Measurements from ENCODE around the gene SMAD7.

SMAD7 gene

GRCh38 chr18:48889115-48889941 lies 61.4 kb downstream of the SMAD7 start:
- H2AFZ ChIP-seq (ENCODE audit: low read depth, low read length), result no peak overlapping the region
- H3K27me3 ChIP-seq (ENCODE audit: insufficient read depth, low read length), result peaks cover 6% of the 10 kb centered on the region
- H3K4me3 ChIP-seq (ENCODE audit: low read length), result no peak overlapping the region
- peaks cover 24% of the 10 kb centered on the region for H3K4me1 ChIP-seq (ENCODE audit: insufficient read depth, low read length)
- H3K36me3 ChIP-seq (ENCODE audit: insufficient read depth, low read length), result no peaks in the 10 kb centered on the region
- no peaks in the 10 kb centered on the region for H3K9me3 ChIP-seq (ENCODE audit: low read length)

DNA sequence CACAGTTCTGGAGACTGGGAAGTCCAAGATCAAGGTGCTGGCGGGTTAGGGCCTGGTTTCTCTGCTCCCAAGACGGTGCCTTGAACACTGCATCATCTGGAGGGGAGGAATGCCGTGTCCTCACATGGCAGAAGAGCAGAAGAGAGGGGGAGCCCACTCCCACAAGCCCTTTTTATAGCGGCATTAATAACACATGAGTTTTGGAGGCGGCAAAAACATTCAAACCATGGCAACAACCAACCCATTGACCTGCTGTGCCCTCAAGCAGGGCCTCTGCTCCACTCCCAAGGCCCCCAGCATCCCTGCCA lies 62.0 kb downstream of the SMAD7 start:
- Histone ChIP-seq H3K9me3 (ENCODE audit: low read length) (no peaks in the 10 kb centered on the region), H3K4me3 (ENCODE audit: low read length) (no peak overlapping the region), H3K36me3 (ENCODE audit: insufficient read depth, low read length) (no peaks in the 10 kb centered on the region), H3K27me3 (ENCODE audit: insufficient read depth, low read length) (peaks cover 9% of the 10 kb centered on the region), H3K4me1 (ENCODE audit: insufficient read depth, low read length) (peaks cover 23% of the 10 kb centered on the region), H2AFZ (ENCODE audit: low read depth, low read length) (no peak overlapping the region)

DNA sequence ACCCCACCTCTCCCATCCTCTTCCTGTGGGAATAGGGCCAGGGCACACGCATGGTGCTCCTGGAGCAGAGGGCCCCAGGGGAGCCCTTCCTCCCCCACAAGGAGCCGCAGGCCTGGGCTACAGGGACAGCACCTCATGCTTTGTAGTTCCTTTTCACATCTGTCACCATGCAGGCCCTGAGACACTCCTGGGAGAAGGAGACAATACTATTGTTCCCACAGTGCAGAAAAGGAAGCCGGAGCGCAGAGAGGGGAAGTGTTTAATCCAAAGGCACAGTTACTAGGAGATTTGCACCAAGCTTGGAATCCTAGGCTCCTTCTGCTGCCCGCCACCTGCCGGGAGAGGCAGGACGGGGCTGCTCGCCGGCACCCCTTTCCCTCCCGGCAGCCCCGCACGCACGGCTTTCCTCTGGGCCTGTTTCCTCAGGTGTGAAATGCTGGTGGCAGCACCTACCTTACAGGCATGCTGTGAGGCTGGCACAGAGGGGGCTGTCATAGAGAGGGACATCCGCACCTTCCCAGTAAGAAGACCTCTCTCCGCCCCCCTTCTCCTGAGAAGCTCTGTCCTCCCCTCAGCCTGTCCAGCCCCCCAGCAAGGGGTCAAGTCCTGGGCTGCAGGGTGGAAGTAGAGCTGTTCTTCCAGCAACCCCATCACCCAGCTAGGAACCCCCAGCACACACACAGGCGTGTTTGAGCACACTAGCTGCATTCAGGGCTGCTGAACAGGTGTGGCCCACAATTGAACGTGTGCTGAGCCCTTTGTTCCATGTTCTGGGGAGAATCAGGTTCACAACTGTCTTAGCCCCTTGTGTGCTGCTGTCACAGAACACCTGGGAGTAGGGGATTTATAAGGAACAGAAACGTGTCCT lies 62.6 kb downstream of the SMAD7 start:
- Histone ChIP-seq H2AFZ (ENCODE audit: low read depth, low read length) (no peak overlapping the region), H3K4me3 (ENCODE audit: low read length) (no peak overlapping the region), H3K4me1 (ENCODE audit: insufficient read depth, low read length) (peaks cover 17% of the 10 kb centered on the region), H3K27me3 (ENCODE audit: insufficient read depth, low read length) (peaks cover 9% of the 10 kb centered on the region), H3K9me3 (ENCODE audit: low read length) (no peaks in the 10 kb centered on the region), H3K36me3 (ENCODE audit: insufficient read depth, low read length) (no peaks in the 10 kb centered on the region)

DNA sequence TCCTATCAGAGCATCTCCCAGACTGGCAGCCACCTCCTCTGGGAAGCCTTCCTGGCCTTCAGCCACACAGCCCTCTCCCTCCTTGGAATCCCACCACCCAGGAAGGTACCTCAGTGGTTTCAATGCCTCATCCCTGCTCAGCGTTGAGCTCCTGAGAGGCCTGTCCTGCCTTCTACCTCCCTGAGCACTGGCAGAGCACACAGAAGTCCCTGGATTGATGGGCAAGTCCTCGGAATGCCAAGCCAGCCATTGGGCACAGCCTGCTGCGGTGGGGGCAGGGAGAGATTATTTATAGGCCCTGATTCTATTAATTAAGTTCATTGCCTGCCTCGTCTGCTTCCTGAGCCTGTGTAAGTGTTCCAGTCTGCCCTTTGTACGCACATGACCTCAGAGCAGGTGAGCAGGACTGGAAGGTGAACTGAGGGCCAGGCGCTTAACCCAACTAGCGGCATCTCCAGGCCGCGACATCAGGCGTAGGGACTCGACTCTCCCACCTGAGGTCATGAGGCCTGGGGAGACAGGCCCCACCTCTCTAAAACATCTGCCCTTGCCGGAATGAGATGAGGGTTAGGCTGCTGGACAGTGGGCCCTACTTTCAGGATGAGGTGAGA lies 63.4 kb downstream of the SMAD7 start:
- no peaks in the 10 kb centered on the region for H3K36me3 ChIP-seq (ENCODE audit: insufficient read depth, low read length)
- H3K9me3 ChIP-seq (ENCODE audit: low read length), result no peaks in the 10 kb centered on the region
- peaks cover 9% of the 10 kb centered on the region for H3K27me3 ChIP-seq (ENCODE audit: insufficient read depth, low read length)
- H2AFZ ChIP-seq (ENCODE audit: low read depth, low read length), result no peak overlapping the region
- no peak overlapping the region for H3K4me3 ChIP-seq (ENCODE audit: low read length)
- peaks cover 13% of the 10 kb centered on the region for H3K4me1 ChIP-seq (ENCODE audit: insufficient read depth, low read length)

- Histone ChIP-seq H3K9me3 (ENCODE audit: low read length) (no peaks in the 10 kb centered on the region), H2AFZ (ENCODE audit: low read depth, low read length) (no peak overlapping the region), H3K4me3 (ENCODE audit: low read length) (no peak overlapping the region), H3K4me1 (ENCODE audit: insufficient read depth, low read length) (peaks cover 13% of the 10 kb centered on the region), H3K36me3 (ENCODE audit: insufficient read depth, low read length) (no peaks in the 10 kb centered on the region), H3K27me3 (ENCODE audit: insufficient read depth, low read length) (peaks cover 9% of the 10 kb centered on the region)
Observed at GRCh38 chr18:48886520-48887293, 64.1 kb downstream of the SMAD7 start.

GRCh38 chr18:48885924-48886400 lies 64.8 kb downstream of the SMAD7 start:
- H3K27me3 ChIP-seq (ENCODE audit: insufficient read depth, low read length), result peaks cover 9% of the 10 kb centered on the region
- H3K4me1 ChIP-seq (ENCODE audit: insufficient read depth, low read length), result peaks cover 13% of the 10 kb centered on the region
- H2AFZ ChIP-seq (ENCODE audit: low read depth, low read length), result no peak overlapping the region
- no peaks in the 10 kb centered on the region for H3K9me3 ChIP-seq (ENCODE audit: low read length)
- H3K36me3 ChIP-seq (ENCODE audit: insufficient read depth, low read length), result no peaks in the 10 kb centered on the region
- no peak overlapping the region for H3K4me3 ChIP-seq (ENCODE audit: low read length)

DNA sequence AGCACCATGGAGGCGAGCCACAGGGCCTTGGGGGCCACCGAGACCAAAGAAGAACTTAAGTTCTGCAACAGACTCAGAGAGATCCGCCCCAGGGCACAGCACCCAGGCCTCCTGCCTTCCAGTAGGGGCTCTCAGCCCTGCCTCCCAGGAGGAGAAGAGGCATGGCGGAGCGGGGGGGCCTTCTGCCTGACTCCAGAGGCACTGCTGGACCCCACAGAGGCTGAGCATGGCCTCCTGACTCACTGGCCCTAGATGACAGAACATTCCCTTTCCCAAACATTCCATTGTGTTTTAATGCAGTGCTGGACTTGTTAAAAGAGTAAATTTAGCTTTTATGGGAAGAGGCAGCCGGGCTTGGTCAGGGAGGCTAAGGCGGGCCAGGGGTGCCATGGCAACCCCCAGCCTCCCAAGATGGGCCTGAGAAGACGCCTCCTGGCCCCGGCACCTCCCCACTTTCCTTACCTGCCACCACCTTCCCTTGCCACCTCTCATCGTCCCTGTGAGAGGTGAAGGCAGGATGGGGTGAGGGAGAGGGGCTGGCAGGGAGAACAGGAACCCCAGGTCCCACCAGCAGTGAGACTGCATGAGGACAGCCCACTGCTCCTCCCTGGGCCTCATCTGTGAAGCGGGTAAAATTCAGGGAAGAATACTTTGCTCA lies 65.4 kb downstream of the SMAD7 start:
- peaks cover 9% of the 10 kb centered on the region for H3K27me3 ChIP-seq (ENCODE audit: insufficient read depth, low read length)

DNA sequence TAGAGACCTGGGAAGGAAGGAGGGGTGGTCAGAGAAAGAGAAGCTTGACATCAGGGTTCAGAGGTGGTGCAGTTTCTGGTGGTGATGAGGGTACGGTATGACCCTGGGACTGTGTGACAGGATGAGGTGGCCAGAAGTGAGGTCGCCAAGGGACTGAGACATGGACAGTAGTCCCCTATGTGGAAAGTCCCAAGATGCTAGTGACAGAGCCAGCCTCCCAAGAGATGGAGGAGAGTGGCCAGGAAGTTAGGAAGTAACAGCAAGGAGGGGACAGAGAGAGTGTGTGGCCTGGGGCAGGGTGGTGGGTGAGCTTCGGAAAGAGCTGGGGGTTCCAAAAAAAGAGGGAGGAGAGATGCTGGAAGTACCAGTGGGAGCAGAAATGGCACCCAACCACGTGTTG lies 66.0 kb downstream of the SMAD7 start:
- Histone ChIP-seq H3K36me3 (ENCODE audit: insufficient read depth, low read length) (no peaks in the 10 kb centered on the region), H3K27me3 (ENCODE audit: insufficient read depth, low read length) (peaks cover 9% of the 10 kb centered on the region), H3K4me1 (ENCODE audit: insufficient read depth, low read length) (peaks cover 12% of the 10 kb centered on the region)

More for the DNA sequence above, 65.4 kb downstream of the SMAD7 start:
- Histone ChIP-seq H3K4me3 (ENCODE audit: low read length) (no peak overlapping the region), H2AFZ (ENCODE audit: low read depth, low read length) (no peak overlapping the region), H3K9me3 (ENCODE audit: low read length) (no peaks in the 10 kb centered on the region), H3K36me3 (ENCODE audit: insufficient read depth, low read length) (no peaks in the 10 kb centered on the region), H3K4me1 (ENCODE audit: insufficient read depth, low read length) (peaks cover 13% of the 10 kb centered on the region)

DNA sequence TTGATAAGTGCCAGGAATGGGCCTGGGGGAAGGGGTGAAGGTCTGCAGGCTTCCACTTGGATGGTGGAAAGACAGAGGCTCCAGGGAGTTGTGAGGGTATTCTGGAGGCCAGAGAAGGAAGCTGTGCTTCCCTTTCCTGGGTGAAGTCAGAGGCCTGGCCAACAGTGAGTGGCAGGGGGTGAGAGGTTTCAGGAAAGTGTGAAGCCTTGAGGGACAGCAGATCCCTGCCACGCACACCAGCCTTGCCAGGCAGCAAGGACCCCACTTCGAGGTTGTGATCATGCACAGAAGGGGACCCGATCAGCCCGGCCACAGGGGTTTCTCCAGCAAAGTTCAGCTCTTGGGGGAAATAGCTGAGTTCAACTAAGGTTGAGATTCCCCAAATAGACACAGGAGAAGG lies 66.5 kb downstream of the SMAD7 start:
- H2AFZ ChIP-seq (ENCODE audit: low read depth, low read length), result no peak overlapping the region
- peaks cover 7% of the 10 kb centered on the region for H3K4me1 ChIP-seq (ENCODE audit: insufficient read depth, low read length)
- no peaks in the 10 kb centered on the region for H3K36me3 ChIP-seq (ENCODE audit: insufficient read depth, low read length)
- H3K4me3 ChIP-seq (ENCODE audit: low read length), result no peak overlapping the region
- H3K27me3 ChIP-seq (ENCODE audit: insufficient read depth, low read length), result peaks cover 9% of the 10 kb centered on the region
- no peaks in the 10 kb centered on the region for H3K9me3 ChIP-seq (ENCODE audit: low read length)

More for the DNA sequence above, 66.0 kb downstream of the SMAD7 start:
- no peak overlapping the region for H3K4me3 ChIP-seq (ENCODE audit: low read length)
- no peaks in the 10 kb centered on the region for H3K9me3 ChIP-seq (ENCODE audit: low read length)
- no peak overlapping the region for H2AFZ ChIP-seq (ENCODE audit: low read depth, low read length)

GRCh38 chr18:48882379-48882778 lies 68.4 kb downstream of the SMAD7 start:
- no peaks in the 10 kb centered on the region for H3K36me3 ChIP-seq (ENCODE audit: insufficient read depth, low read length)
- peaks cover 7% of the 10 kb centered on the region for H3K4me1 ChIP-seq (ENCODE audit: insufficient read depth, low read length)
- peaks cover 9% of the 10 kb centered on the region for H3K27me3 ChIP-seq (ENCODE audit: insufficient read depth, low read length)
- no peak overlapping the region for H2AFZ ChIP-seq (ENCODE audit: low read depth, low read length)
- no peak overlapping the region for H3K4me3 ChIP-seq (ENCODE audit: low read length)
- no peaks in the 10 kb centered on the region for H3K9me3 ChIP-seq (ENCODE audit: low read length)

GRCh38 chr18:48880931-48881330 lies 69.8 kb downstream of the SMAD7 start:
- peaks cover 9% of the 10 kb centered on the region for H3K27me3 ChIP-seq (ENCODE audit: insufficient read depth, low read length)
- H3K4me1 ChIP-seq (ENCODE audit: insufficient read depth, low read length), result peaks cover 7% of the 10 kb centered on the region
- H2AFZ ChIP-seq (ENCODE audit: low read depth, low read length), result no peak overlapping the region
- H3K9me3 ChIP-seq (ENCODE audit: low read length), result no peaks in the 10 kb centered on the region
- no peaks in the 10 kb centered on the region for H3K36me3 ChIP-seq (ENCODE audit: insufficient read depth, low read length)
- H3K4me3 ChIP-seq (ENCODE audit: low read length), result no peak overlapping the region

- H3K4me3 ChIP-seq (ENCODE audit: low read length), result no peak overlapping the region
- H3K36me3 ChIP-seq (ENCODE audit: insufficient read depth, low read length), result no peaks in the 10 kb centered on the region
- no peaks in the 10 kb centered on the region for H3K9me3 ChIP-seq (ENCODE audit: low read length)
- peaks cover 7% of the 10 kb centered on the region for H3K4me1 ChIP-seq (ENCODE audit: insufficient read depth, low read length)
- peaks cover under 1% of the 10 kb centered on the region for H3K27me3 ChIP-seq (ENCODE audit: insufficient read depth, low read length)
- no peak overlapping the region for H2AFZ ChIP-seq (ENCODE audit: low read depth, low read length)
Observed at GRCh38 chr18:48879008-48879431, 71.7 kb downstream of the SMAD7 start.

Measured in neuron (in vitro differentiated cells).